Activated B cell treated with CpG ODN at 0.5 μM for 24 hours (primary cell): Measurements from ENCODE around the gene FLVCR1. TPM values are rescaled to one million over a fixed set of nuclear protein-coding genes. Genes with fewer than 3 reads are reported as not detected.
"Not testable (repeated sequence)": the region's sequence is repeated elsewhere in the genome, so short reads cannot be mapped to it uniquely, and the experiment has no call there.

Source experiments
- ATAC-seq: fragments of 200-7000 bp; cut with Tn5 transposase; one replicate; pipeline ENCODE4 v1.10.0; 2021; ENCODE audit warnings: low read depth, mild to moderate bottlenecking, moderate library complexity
- CTCF ChIA-PET: fragments of 350-600 bp; sonication (Branson Sonifier 250); formaldehyde crosslinking; loops from one replicate; lab custom pipeline; 2021; ENCODE audit warnings: antibody characterized with exemption; lab: Charles Lee
- POLR2A ChIA-PET: fragments of 350-600 bp; sonication (Branson Sonifier 250); formaldehyde crosslinking; loops from one replicate; lab custom pipeline; 2021; ENCODE audit warnings: antibody characterized with exemption; lab: Charles Lee
- DNase-seq: peaks from one replicate; pipeline ENCODE4 v3.0.0; 2022
- H3K27ac Mint-ChIP-seq: one replicate; pipeline ENCODE4 v1.8.0; 2020; ENCODE audit warnings: mixed read lengths
- H3K27me3 Mint-ChIP-seq: one replicate; pipeline ENCODE4 v1.8.0; 2021; ENCODE audit warnings: mixed read lengths
- H3K36me3 Mint-ChIP-seq: one replicate; pipeline ENCODE4 v1.8.0; 2021; ENCODE audit warnings: low read depth, mixed read lengths
- H3K4me1 Mint-ChIP-seq: one replicate; pipeline ENCODE4 v1.8.0; 2021; ENCODE audit warnings: mixed read lengths
- H3K4me3 Mint-ChIP-seq: one replicate; pipeline ENCODE4 v1.8.0; 2020; ENCODE audit warnings: mild to moderate bottlenecking, mixed read lengths
- H3K9me3 Mint-ChIP-seq: one replicate; pipeline ENCODE4 v1.8.0; 2020; ENCODE audit warnings: mixed read lengths
- CTCF ChIP-seq: fragments of 200-600 bp; IDR thresholded peaks from one replicate; pipeline ENCODE4 v1.8.0; 2022; ENCODE audit warnings: antibody characterized with exemption, mild to moderate bottlenecking
- intact Hi-C: fragments of 100-400 bp; cut with micrococcal nuclease; formaldehyde crosslinking; loops from one replicate; pipeline ENCODE4 v1.15.1; 2024
- total RNA-seq: library from RNA; stranded (reverse); gene quantifications from 2 replicates; pipeline ENCODE4 v1.2.3, GENCODE V29; 2022

FLVCR1 gene
- total RNA-seq, 1 donor from 2014 or later, result 12.7 TPM

GRCh38 chr1:212908971-212909370 lies 50.9 kb downstream of the FLVCR1 start:
- no peak overlapping the region for H3K4me3 Mint-ChIP-seq
- ATAC-seq (no peak), DNase-seq (no peak)
- no peak overlapping the region for H3K27ac Mint-ChIP-seq
- no peak for TF ChIP-seq CTCF
- H3K27me3 Mint-ChIP-seq, result no peaks in the 10 kb centered on the region
- ChIA-PET POLR2A (no interaction called here), CTCF (no interaction called here)
- H3K9me3 Mint-ChIP-seq, result peaks cover 7% of the 10 kb centered on the region
- no peaks in the 10 kb centered on the region for H3K36me3 Mint-ChIP-seq
- H3K4me1 Mint-ChIP-seq, result no peaks in the 10 kb centered on the region
- intact Hi-C loops, result no loop called here

- Mint-ChIP-seq H3K4me3 (no peak overlapping the region), H3K27ac (no peak overlapping the region), H3K4me1 (no peaks in the 10 kb centered on the region), H3K9me3 (peaks cover 4% of the 10 kb centered on the region), H3K27me3 (no peaks in the 10 kb centered on the region), H3K36me3 (no peaks in the 10 kb centered on the region)
- TF ChIP-seq CTCF, result no peak
- no peak for ATAC-seq
- ChIA-PET POLR2A (no interaction called here), CTCF (no interaction called here)
- DNase-seq, result no peak
- intact Hi-C loops, result no loop called here
Measured at GRCh38 chr1:212909652-212910063, 51.6 kb downstream of the FLVCR1 start.

GRCh38 chr1:212910213-212910612 lies 52.1 kb downstream of the FLVCR1 start:
- H3K36me3 Mint-ChIP-seq, POLR2A ChIA-PET, CTCF ChIA-PET, intact Hi-C loops, H3K4me3 Mint-ChIP-seq, H3K27ac Mint-ChIP-seq, H3K27me3 Mint-ChIP-seq, ATAC-seq, H3K4me1 Mint-ChIP-seq, DNase-seq, H3K9me3 Mint-ChIP-seq: not testable (repeated sequence)

GRCh38 chr1:212913638-212914037 lies 55.6 kb downstream of the FLVCR1 start:
- intact Hi-C loops, H3K27ac Mint-ChIP-seq, DNase-seq, ATAC-seq, CTCF ChIA-PET, H3K4me1 Mint-ChIP-seq, H3K9me3 Mint-ChIP-seq, H3K36me3 Mint-ChIP-seq, H3K4me3 Mint-ChIP-seq, POLR2A ChIA-PET: not testable (repeated sequence)
- H3K27me3 Mint-ChIP-seq, result peaks cover 11% of the 10 kb centered on the region

GRCh38 chr1:212914110-212914509 lies 56.0 kb downstream of the FLVCR1 start:
- DNase-seq, H3K9me3 Mint-ChIP-seq, POLR2A ChIA-PET, CTCF ChIA-PET, H3K27ac Mint-ChIP-seq, intact Hi-C loops, H3K4me3 Mint-ChIP-seq, H3K36me3 Mint-ChIP-seq, H3K4me1 Mint-ChIP-seq, ATAC-seq: not testable (repeated sequence)
- peaks cover 13% of the 10 kb centered on the region for H3K27me3 Mint-ChIP-seq

- POLR2A ChIA-PET, result no interaction called here
- no peak for DNase-seq
Measured at GRCh38 chr1:212914789-212915188, 56.7 kb downstream of the FLVCR1 start.

More at GRCh38 chr1:212914789-212915188, 56.7 kb downstream of the FLVCR1 start:
- intact Hi-C loops, result no loop called here
- peaks cover 13% of the 10 kb centered on the region for H3K27me3 Mint-ChIP-seq
- CTCF ChIA-PET, result no interaction called here
- no peak for ATAC-seq
- TF ChIP-seq CTCF, result no peak
- no peak overlapping the region for H3K4me3 Mint-ChIP-seq
- no peak overlapping the region for H3K27ac Mint-ChIP-seq
- H3K4me1 Mint-ChIP-seq, result peaks cover 6% of the 10 kb centered on the region
- no peaks in the 10 kb centered on the region for H3K9me3 Mint-ChIP-seq
- H3K36me3 Mint-ChIP-seq, result no peaks in the 10 kb centered on the region
